ENCODE data around the gene CADM1.

GRCh38 chr11:115322553-115323203 is 181.5 kb downstream of the CADM1 start:
- no peak for TF ChIP-seq TAF1 (IDR thresholded peaks at IDR 0.05; ENCODE audit: borderline replicate concordance, insufficient read depth, low read length)
- no peak for TF ChIP-seq POLR2AphosphoS5 (IDR thresholded peaks at IDR 0.05; ENCODE audit: low read depth, low read length)

Measured in PFSK-1 (cell line).